ENCODE measurements around the gene SELL.

SELL gene

GRCh38 chr1:169741666-169742394 lies 30.4 kb upstream of the SELL start:
- TF ChIP-seq, protein P1, sequence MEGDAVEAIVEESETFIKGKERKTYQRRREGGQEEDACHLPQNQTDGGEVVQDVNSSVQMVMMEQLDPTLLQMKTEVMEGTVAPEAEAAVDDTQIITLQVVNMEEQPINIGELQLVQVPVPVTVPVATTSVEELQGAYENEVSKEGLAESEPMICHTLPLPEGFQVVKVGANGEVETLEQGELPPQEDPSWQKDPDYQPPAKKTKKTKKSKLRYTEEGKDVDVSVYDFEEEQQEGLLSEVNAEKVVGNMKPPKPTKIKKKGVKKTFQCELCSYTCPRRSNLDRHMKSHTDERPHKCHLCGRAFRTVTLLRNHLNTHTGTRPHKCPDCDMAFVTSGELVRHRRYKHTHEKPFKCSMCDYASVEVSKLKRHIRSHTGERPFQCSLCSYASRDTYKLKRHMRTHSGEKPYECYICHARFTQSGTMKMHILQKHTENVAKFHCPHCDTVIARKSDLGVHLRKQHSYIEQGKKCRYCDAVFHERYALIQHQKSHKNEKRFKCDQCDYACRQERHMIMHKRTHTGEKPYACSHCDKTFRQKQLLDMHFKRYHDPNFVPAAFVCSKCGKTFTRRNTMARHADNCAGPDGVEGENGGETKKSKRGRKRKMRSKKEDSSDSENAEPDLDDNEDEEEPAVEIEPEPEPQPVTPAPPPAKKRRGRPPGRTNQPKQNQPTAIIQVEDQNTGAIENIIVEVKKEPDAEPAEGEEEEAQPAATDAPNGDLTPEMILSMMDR (conservative IDR thresholded peaks at IDR 0.05) = no peak
- peak overlapping the region; percentile 75 for H3K27ac ChIP-seq

DNA sequence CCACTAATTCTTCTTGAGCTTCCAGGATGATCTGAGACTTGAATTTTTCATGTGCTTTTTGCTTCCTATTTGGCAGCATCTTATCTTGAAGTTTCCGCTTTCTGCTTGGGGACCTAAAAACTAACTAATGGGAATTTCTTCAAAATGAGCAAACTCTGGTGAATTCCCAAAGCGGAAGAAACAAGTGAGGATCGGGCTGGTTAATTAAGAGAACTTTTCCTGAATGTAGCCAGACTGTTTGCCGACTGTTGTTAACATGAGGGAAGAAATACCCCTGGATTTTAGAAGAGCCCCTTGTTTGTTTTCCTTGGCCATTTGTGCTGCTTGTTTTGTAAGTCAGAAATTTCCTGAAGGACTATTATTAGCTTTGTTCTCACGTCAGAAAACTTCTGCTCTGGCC lies 28.6 kb upstream of the SELL start:
- TF ChIP-seq, protein P1 (conservative IDR thresholded peaks at IDR 0.05) = no peak
- peak overlapping the region; percentile 75; the same call in 1 of the 2 replicates for H3K27ac ChIP-seq

DNA sequence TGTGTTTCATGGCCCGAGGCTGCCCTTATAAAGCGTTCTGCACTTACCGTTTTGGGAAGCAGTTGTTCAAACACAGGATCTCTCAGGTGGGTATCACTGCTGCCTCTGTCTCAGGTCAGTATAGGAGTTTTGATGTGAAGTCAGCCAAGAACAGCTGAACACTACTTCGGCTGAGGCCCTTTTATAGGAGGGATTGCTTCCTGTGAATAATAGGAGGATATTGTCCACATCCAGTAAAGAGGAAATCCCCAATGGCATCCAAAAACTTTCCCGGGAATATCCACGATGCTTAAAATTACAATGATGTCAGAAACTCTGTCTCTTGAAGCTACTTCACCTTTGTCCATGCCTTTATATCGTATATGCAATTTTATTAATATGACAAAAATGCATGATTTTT lies 22.5 kb upstream of the SELL start, which contains the start of gene SELE:
TSS of gene SELE (minus strand) at position 156 of the 400 bp plus-strand sequence. CDS start 467 bp downstream, outside the sequence.
- TF ChIP-seq, protein P1 (conservative IDR thresholded peaks at IDR 0.05) = no peak
- H3K27ac ChIP-seq = no peak within 1 kb of the TSS

DNA sequence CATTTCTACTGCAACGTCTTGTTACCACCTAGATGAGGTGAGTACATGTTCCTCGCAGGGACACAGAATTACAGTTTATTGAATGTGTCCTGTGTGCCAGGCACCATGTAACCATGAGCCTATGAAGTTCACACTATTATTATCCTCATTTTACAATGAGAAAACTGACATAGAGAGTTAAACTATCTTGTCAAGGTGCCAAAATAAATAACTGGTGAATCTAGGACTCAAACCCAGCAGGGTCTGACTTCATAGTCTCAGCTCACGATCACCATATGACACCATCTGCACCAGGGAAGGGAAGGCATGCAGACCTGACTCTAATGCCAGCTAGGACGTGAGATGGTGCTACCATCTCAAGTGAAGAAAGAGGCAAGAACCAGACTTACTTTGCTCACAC lies 20.0 kb upstream of the SELL start:
- TF ChIP-seq, protein P1 (conservative IDR thresholded peaks at IDR 0.05) = no peak

DNA sequence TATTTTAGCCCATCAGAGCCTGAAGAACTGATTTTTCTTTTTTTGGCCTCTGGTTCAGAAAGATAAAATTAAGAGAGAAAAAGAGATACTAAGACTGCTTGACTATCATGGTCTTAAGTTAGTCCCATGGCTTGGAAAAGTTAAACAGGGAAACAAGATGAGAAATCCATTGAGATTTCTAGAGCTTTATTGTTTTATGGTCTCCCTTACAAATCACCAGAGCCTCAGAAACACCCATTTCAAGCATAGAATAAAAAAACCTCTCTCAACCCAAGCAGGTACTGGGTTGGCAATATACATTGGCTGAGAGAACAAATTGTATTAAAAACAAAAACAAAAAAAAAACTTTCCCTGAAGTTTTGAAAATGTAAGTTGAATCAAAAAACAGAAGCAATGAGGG lies 18.6 kb upstream of the SELL start:
- H3K27ac ChIP-seq = no peak overlapping the region
- TF ChIP-seq, protein P1 (conservative IDR thresholded peaks at IDR 0.05) = no peak

More for the DNA sequence above, 20.0 kb upstream of the SELL start:
- H3K27ac ChIP-seq = no peak overlapping the region

- H3K27ac ChIP-seq = no peak overlapping the region
- TF ChIP-seq, protein P1 (conservative IDR thresholded peaks at IDR 0.05) = no peak
These were observed 15.9 kb upstream of the SELL start for GRCh38 chr1:169727307-169727706.

- TF ChIP-seq, protein P1 (conservative IDR thresholded peaks at IDR 0.05) = no peak
- H3K27ac ChIP-seq = no peak overlapping the region
These were observed 15.4 kb upstream of the SELL start for GRCh38 chr1:169726851-169727250.

Data from VCaP (cell line).